ENCODE data around the gene CSNK2A3. TPM values are rescaled to one million over a fixed set of nuclear protein-coding genes. Genes with fewer than 3 reads are reported as not detected.

CSNK2A3 gene
- total and polyA plus RNA-seq, 2 experiments from 2014 or later, result 0.45 to 0.83 TPM

- Histone ChIP-seq H4K20me1 (ENCODE audit: insufficient read depth, poor library complexity, severe bottlenecking) (no peaks in the 10 kb centered on the region), H3K4me2 (no peak overlapping the region), H3K36me3 (replicated peaks; ENCODE audit: insufficient read depth, low read depth) (no peaks in the 10 kb centered on the region), H3K79me2 (no peaks in the 10 kb centered on the region), H3K9me2 (replicated peaks; ENCODE audit: insufficient read depth) (no peaks in the 10 kb centered on the region), H3K4me1 (ENCODE audit: insufficient read depth) (no peaks in the 10 kb centered on the region), H3K27ac (no peak overlapping the region), H2AFZ (no peak overlapping the region), H3K27me3 (no peaks in the 10 kb centered on the region), H3K4me3 (no peak overlapping the region), H3K9me3 (ENCODE audit: low read depth) (no peaks in the 10 kb centered on the region)
- TF ChIP-seq EZH2phosphoT487 (IDR thresholded peaks at IDR 0.05; ENCODE audit: low read depth, severe bottlenecking, unreplicated experiment), result no peak
- TF ChIP-seq CTCF (IDR thresholded peaks at IDR 0.05; ENCODE audit: poor library complexity), result no peak
- no peak for TF ChIP-seq EZH2 (IDR thresholded peaks at IDR 0.05; ENCODE audit: borderline replicate concordance)
- WGBS (ENCODE audit: low lambda C conversion rate, missing lambda C conversion rate), result 80% methylated on average over 6 of the region's 6 CpGs
- no peak for DNase-seq (ENCODE audit: low spot score)
These were observed 17.9 kb upstream of the CSNK2A3 start for GRCh38 chr11:11370962-11371303.

GRCh38 chr11:11370255-11370961 is 17.4 kb upstream of the CSNK2A3 start:
- no peaks in the 10 kb centered on the region for H3K9me3 ChIP-seq (ENCODE audit: low read depth)
- H2AFZ ChIP-seq, result no peak overlapping the region
- H3K27ac ChIP-seq, result no peak overlapping the region
- no peak overlapping the region for H3K4me2 ChIP-seq
- H3K4me1 ChIP-seq (ENCODE audit: insufficient read depth), result no peaks in the 10 kb centered on the region
- WGBS (ENCODE audit: low lambda C conversion rate, missing lambda C conversion rate), result 80% methylated on average over 8 of the region's 8 CpGs
- H3K4me3 ChIP-seq, result no peak overlapping the region
- H3K36me3 ChIP-seq (replicated peaks; ENCODE audit: insufficient read depth, low read depth), result no peaks in the 10 kb centered on the region
- H3K79me2 ChIP-seq, result no peaks in the 10 kb centered on the region
- no peaks in the 10 kb centered on the region for H4K20me1 ChIP-seq (ENCODE audit: insufficient read depth, poor library complexity, severe bottlenecking)
- no peak for TF ChIP-seq EZH2 (IDR thresholded peaks at IDR 0.05; ENCODE audit: borderline replicate concordance)
- H3K9me2 ChIP-seq (replicated peaks; ENCODE audit: insufficient read depth), result no peaks in the 10 kb centered on the region
- DNase-seq (ENCODE audit: low spot score), result no peak
- H3K27me3 ChIP-seq, result no peaks in the 10 kb centered on the region

- H3K27me3 ChIP-seq, result no peaks in the 10 kb centered on the region
- no peaks in the 10 kb centered on the region for H3K9me2 ChIP-seq (replicated peaks; ENCODE audit: insufficient read depth)
- no peak for DNase-seq (ENCODE audit: low spot score)
- no peaks in the 10 kb centered on the region for H3K36me3 ChIP-seq (replicated peaks; ENCODE audit: insufficient read depth, low read depth)
- H3K9me3 ChIP-seq (ENCODE audit: low read depth), result no peaks in the 10 kb centered on the region
- H4K20me1 ChIP-seq (ENCODE audit: insufficient read depth, poor library complexity, severe bottlenecking), result no peaks in the 10 kb centered on the region
- no peak overlapping the region for H3K4me3 ChIP-seq
- no peak overlapping the region for H2AFZ ChIP-seq
- TF ChIP-seq EZH2phosphoT487 (IDR thresholded peaks at IDR 0.05; ENCODE audit: low read depth, severe bottlenecking, unreplicated experiment) (no peak), CTCF (IDR thresholded peaks at IDR 0.05; ENCODE audit: poor library complexity) (no peak), EZH2 (IDR thresholded peaks at IDR 0.05; ENCODE audit: borderline replicate concordance) (no peak)
- 100% methylated on average over 1 of the region's 1 CpG for WGBS (ENCODE audit: low lambda C conversion rate, missing lambda C conversion rate)
- H3K79me2 ChIP-seq, result no peaks in the 10 kb centered on the region
- H3K27ac ChIP-seq, result no peak overlapping the region
- H3K4me2 ChIP-seq, result no peak overlapping the region
- H3K4me1 ChIP-seq (ENCODE audit: insufficient read depth), result no peaks in the 10 kb centered on the region
These were observed 13.7 kb upstream of the CSNK2A3 start for GRCh38 chr11:11366793-11367192.

GRCh38 chr11:11363674-11364073 is 10.6 kb upstream of the CSNK2A3 start:
- H3K4me3 ChIP-seq, result no peak overlapping the region
- H3K9me3 ChIP-seq (ENCODE audit: low read depth), result no peaks in the 10 kb centered on the region
- H3K4me1 ChIP-seq (ENCODE audit: insufficient read depth), result no peaks in the 10 kb centered on the region
- no peaks in the 10 kb centered on the region for H3K9me2 ChIP-seq (replicated peaks; ENCODE audit: insufficient read depth)
- no peaks in the 10 kb centered on the region for H3K79me2 ChIP-seq
- no peak overlapping the region for H3K4me2 ChIP-seq
- H3K27me3 ChIP-seq, result no peaks in the 10 kb centered on the region
- DNase-seq (ENCODE audit: low spot score), result no peak
- no peaks in the 10 kb centered on the region for H4K20me1 ChIP-seq (ENCODE audit: insufficient read depth, poor library complexity, severe bottlenecking)
- TF ChIP-seq EZH2 (IDR thresholded peaks at IDR 0.05; ENCODE audit: borderline replicate concordance), result no peak
- H2AFZ ChIP-seq, result no peak overlapping the region
- no peaks in the 10 kb centered on the region for H3K36me3 ChIP-seq (replicated peaks; ENCODE audit: insufficient read depth, low read depth)
- H3K27ac ChIP-seq, result no peak overlapping the region
